ENCODE data around the gene GKN2. TPM values are rescaled to one million over a fixed set of nuclear protein-coding genes. Genes with fewer than 3 reads are reported as not detected.

The GKN2 gene
- total RNA-seq, 4 donors from 2014 or later, result not detected

DNA sequence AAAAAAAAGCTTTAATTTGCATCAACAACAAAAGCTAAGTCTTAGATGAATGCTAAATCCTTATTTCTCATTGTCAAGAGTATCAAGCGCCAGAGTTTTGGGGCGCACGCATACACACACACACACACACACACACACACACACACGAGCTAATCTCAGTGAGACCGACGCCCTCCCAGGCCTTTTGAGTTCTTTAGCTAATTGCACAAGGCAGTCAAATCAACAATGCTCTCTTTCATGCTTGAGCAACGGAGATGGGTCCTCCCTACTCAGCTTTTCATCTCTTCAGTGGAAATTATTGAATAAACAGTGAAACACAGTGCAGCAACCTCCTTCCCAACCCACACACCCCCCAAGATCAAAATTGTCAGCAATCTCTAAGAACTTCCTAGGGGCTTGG, 41.0 kb upstream of the GKN2 start:
- Histone ChIP-seq H3K9me3 (no peaks in the 10 kb centered on the region), H3K27me3 (no peaks in the 10 kb centered on the region), H3K36me3 (no peaks in the 10 kb centered on the region), H3K4me3 (no peak overlapping the region), H3K4me1 (no peaks in the 10 kb centered on the region), H3K27ac (no peak overlapping the region)
- no peak for DNase-seq
- TF ChIP-seq POLR2A (IDR thresholded peaks at IDR 0.05), result no peak
- TF ChIP-seq, protein P1, sequence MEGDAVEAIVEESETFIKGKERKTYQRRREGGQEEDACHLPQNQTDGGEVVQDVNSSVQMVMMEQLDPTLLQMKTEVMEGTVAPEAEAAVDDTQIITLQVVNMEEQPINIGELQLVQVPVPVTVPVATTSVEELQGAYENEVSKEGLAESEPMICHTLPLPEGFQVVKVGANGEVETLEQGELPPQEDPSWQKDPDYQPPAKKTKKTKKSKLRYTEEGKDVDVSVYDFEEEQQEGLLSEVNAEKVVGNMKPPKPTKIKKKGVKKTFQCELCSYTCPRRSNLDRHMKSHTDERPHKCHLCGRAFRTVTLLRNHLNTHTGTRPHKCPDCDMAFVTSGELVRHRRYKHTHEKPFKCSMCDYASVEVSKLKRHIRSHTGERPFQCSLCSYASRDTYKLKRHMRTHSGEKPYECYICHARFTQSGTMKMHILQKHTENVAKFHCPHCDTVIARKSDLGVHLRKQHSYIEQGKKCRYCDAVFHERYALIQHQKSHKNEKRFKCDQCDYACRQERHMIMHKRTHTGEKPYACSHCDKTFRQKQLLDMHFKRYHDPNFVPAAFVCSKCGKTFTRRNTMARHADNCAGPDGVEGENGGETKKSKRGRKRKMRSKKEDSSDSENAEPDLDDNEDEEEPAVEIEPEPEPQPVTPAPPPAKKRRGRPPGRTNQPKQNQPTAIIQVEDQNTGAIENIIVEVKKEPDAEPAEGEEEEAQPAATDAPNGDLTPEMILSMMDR (IDR thresholded peaks at IDR 0.05), result no peak
- intact Hi-C loops (cut with DNase I), result no loop called here
- 46 to 83% methylated on average over 7 of the region's 7 CpGs for WGBS, 2 donors

DNA sequence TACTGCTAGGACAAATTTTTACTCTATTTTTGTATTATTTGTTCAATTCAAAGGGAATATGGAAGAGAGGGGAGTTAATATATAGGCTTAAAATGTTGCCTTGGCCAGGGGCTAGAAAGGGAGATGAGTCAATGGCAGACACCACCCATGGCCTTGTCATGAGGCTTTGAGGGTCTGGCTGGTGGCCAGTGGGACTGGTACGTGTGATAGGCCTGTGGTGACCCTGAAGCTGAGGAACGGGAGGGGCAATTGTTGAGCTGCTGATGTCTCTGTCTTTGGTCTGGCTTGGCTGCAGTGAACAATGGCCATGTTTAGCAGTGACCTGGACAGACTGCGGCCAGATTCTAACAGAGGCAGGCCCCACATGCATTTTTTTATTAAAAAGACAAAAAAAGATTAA, 40.2 kb upstream of the GKN2 start:
- TF ChIP-seq, protein P1 (IDR thresholded peaks at IDR 0.05), result no peak
- TF ChIP-seq POLR2A (IDR thresholded peaks at IDR 0.05), result no peak
- Histone ChIP-seq H3K4me3 (no peak overlapping the region), H3K9me3 (no peaks in the 10 kb centered on the region), H3K27me3 (no peaks in the 10 kb centered on the region), H3K27ac (no peak overlapping the region), H3K4me1 (no peaks in the 10 kb centered on the region), H3K36me3 (no peaks in the 10 kb centered on the region)
- intact Hi-C loops (cut with DNase I), result no loop called here
- no peak for DNase-seq
- 70 to 81% methylated on average over 2 to 3 of the region's 3 CpGs for WGBS, 2 donors

DNA sequence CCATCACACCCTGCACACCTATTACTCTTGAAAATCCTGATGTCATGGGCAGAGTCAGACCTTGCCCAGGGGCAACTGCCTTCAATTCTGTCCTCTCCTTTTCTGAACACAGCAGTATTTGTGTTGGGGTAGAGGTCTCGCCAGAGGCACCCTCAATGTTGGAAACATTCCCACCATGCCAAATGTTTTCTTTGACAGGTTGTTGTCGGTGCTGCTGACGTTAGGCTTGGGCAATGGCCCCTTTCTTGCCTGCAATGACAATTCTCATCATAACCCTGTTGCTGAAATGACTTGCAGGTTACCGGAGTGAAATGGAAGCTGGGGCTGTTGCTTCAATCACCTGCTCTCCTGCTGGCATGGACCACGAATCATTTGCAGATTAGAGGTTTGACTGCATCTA, 39.6 kb upstream of the GKN2 start:
- no peaks in the 10 kb centered on the region for H3K27me3 ChIP-seq
- intact Hi-C loops (cut with DNase I), result no loop called here
- no peak overlapping the region for H3K27ac ChIP-seq
- H3K36me3 ChIP-seq, result no peaks in the 10 kb centered on the region
- TF ChIP-seq POLR2A (IDR thresholded peaks at IDR 0.05), result no peak
- no peak overlapping the region for H3K4me3 ChIP-seq
- H3K9me3 ChIP-seq, result no peaks in the 10 kb centered on the region
- 83 to 92% methylated on average over 5 of the region's 5 CpGs for WGBS, 2 donors
- H3K4me1 ChIP-seq, result no peaks in the 10 kb centered on the region
- no peak for DNase-seq

DNA sequence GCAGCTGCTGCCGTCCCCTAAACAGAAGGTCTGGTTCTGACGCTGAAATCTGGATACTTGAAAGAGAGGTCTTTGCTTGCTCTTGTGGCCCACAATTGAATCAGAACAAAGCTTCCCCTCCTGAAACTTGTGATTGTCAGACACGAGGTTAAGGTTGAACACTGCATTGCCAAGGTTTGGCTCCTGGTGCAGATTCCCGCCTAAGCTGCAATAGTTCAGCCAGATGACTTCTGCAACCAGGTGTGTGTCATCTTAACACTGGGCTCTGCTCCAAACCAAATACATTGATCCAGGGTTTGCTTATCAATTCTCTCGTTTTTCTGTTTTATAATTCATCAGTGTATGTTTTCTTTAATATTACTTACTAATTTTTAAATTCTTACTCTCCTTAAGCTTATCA, 36.3 kb upstream of the GKN2 start:
- intact Hi-C loops (cut with DNase I), result no loop called here
- 35% methylated on average over 3 to 5 of the region's 5 CpGs for WGBS, 2 donors
- H3K4me3 ChIP-seq, result no peak overlapping the region
- H3K27ac ChIP-seq, result no peak overlapping the region
- TF ChIP-seq, protein P1 (IDR thresholded peaks at IDR 0.05), result no peak
- TF ChIP-seq POLR2A (IDR thresholded peaks at IDR 0.05), result no peak
- H3K27me3 ChIP-seq, result no peaks in the 10 kb centered on the region
- no peaks in the 10 kb centered on the region for H3K9me3 ChIP-seq
- H3K4me1 ChIP-seq, result no peaks in the 10 kb centered on the region
- no peak for DNase-seq
- no peaks in the 10 kb centered on the region for H3K36me3 ChIP-seq

DNA sequence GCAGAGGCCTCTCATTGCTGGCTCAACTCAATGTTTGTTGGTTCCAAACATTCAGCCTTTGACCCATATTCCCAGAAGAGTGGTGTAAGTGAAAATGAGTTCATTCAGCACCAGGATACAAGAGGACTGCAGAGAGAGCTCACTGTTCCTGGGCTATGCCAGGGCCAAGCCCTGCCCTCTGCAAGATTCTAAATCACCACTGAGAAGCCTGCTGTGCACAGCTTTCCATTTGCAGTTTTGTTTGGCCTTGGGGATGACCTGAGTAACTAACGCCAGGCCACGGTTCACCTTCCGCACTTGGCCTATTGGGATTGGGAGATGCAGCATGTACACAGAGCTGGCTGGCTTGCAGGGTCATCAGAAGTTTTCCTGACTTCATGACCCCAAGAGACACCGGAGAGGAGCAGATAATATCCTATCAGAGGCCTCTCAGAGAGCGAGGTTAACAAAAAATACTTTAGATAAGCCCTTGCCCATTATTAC, 34.4 kb upstream of the GKN2 start:
- WGBS, 2 donors, result 79 to 83% methylated on average over 4 to 5 of the region's 5 CpGs
- intact Hi-C loops (cut with DNase I), result no loop called here

More for the DNA sequence above, 34.4 kb upstream of the GKN2 start:
- H3K36me3 ChIP-seq, result no peaks in the 10 kb centered on the region
- TF ChIP-seq, protein P1 (IDR thresholded peaks at IDR 0.05), result no peak
- TF ChIP-seq POLR2A (IDR thresholded peaks at IDR 0.05), result no peak
- DNase-seq, result no peak
- H3K27me3 ChIP-seq, result no peaks in the 10 kb centered on the region
- no peaks in the 10 kb centered on the region for H3K9me3 ChIP-seq
- H3K4me1 ChIP-seq, result no peaks in the 10 kb centered on the region
- no peak overlapping the region for H3K27ac ChIP-seq
- H3K4me3 ChIP-seq, result no peak overlapping the region

Measured in esophagus squamous epithelium (tissue), 5 donors.